Mesothelial cell of epicardium (in vitro differentiated cells): ENCODE data around the gene DCDC1. TPM values are rescaled to one million over a fixed set of nuclear protein-coding genes. Genes with fewer than 3 reads are reported as not detected.

Experiments
- DNase-seq, 2 experiments: peaks; one replicate each; pipeline ENCODE4 v3.0.0; 2021; ENCODE audit warnings: low spot score in 2 of 2; ENCODE audit not compliant: unreplicated experiment in 2 of 2
- H3K27ac Mint-ChIP-seq: 2 replicates; pipeline ENCODE4 v1.8.0; 2021; ENCODE audit warnings: mixed read lengths
- H3K27me3 Mint-ChIP-seq: 2 replicates; pipeline ENCODE4 v1.8.0; 2021; ENCODE audit warnings: low read depth, mixed read lengths
- H3K36me3 Mint-ChIP-seq: 2 replicates; pipeline ENCODE4 v1.8.0; 2021; ENCODE audit warnings: mixed read lengths
- H3K4me1 Mint-ChIP-seq: 2 replicates; pipeline ENCODE4 v1.8.0; 2021; ENCODE audit warnings: mixed read lengths
- H3K4me3 Mint-ChIP-seq: 2 replicates; pipeline ENCODE4 v1.8.0; 2021; ENCODE audit warnings: mild to moderate bottlenecking, moderate library complexity, mixed read lengths
- H3K9me3 Mint-ChIP-seq: 2 replicates; pipeline ENCODE4 v1.8.0; 2021; ENCODE audit warnings: mixed read lengths
- total RNA-seq: library from RNA; stranded (reverse); gene quantifications from 3 replicates; pipeline ENCODE4 v1.2.1, GENCODE V29; 2021
- TF ChIP-seq, protein P1 (sequence below): fragments of 200-600 bp; sonication (generic); IDR thresholded peaks from one replicate; pipeline ENCODE4 v1.5.0; 2021; ENCODE audit warnings: antibody characterized with exemption; ENCODE audit not compliant: unreplicated experiment

The DCDC1 gene
- total RNA-seq, 1 donor from 2014 or later, result 1.2 TPM

DNA sequence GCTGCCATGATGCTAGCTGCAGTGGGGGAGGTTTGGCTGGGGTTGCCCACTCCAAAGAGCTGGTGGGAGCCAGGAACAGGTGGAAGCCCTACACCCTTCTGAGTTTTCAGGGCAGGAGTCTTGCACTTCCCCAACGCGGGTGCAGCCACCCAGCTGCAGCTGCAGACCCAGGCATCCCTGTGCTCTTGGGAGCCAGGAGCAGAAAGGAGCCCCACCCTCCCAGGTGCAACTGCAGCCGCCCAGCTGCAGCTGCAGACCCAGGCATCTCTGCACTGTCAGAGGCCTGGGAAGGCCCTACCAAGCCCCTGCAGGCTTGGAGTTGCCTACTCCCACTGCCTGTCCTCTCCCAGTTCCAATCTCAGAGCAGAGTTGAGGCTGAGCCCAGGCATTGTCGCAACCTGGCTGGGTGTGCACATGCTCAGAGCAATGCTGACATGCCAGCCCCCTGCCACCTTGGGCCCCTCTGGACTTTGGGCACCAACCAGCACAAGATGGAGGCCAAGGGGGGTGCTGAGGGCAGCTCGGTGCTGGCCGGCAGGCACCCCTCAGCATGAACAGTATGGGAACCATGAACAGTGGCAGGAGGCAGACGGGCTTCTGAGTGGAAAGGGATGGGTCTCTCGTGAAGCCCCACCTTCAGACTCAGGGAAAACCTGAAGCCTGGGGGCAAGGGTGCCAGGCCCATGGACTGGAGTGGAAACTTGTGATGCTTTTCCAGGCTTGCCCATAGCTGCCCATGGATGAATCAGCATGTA is 195.4 kb downstream of the DCDC1 start:
- no peaks in the 10 kb centered on the region for H3K36me3 Mint-ChIP-seq

DNA sequence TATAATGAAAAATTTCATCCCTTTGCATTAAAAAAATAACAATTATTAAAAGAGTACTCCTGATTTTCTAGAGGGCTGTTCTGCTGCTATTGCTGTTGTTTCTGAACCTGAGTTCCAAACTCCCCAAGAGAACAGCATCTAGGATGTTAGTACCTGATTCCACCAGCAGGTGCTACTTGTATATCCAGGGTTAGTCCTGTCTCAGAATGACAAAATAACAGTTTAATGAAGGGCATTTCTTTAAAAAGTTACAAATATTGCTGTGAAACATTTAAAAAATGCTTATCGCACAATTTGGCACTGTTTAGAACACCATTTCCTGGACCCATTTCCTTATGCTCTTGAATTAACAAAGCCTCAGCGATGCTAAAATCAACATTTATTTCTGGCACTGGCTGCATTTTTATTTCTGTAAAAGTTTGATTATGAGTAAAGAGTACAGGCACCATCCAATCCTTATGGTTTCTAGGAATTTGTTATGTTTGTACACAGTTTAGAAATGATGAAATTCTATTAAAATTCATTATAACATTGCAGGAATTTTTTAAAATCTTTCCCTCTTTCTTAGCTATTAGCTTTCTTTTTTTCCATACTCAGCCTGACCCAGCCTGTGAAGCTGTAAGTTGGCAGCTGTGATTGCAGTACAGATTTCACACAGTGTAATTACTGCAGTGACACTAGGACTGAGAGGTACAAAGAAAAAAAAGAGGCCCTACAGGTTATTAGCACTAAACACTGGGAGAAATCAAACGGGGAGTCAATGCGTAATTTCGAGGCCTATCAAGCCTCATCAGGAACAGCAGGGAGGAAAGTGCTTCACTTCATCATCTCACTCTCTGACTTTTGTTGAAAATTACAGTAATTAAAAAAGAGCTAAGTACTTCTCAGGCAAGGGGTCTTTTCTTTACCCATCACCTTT is 208.8 kb downstream of the DCDC1 start:
- Mint-ChIP-seq H3K27me3 (peaks cover 2% of the 10 kb centered on the region), H3K4me3 (no peak overlapping the region), H3K36me3 (no peaks in the 10 kb centered on the region), H3K4me1 (peaks cover 3% of the 10 kb centered on the region), H3K9me3 (no peaks in the 10 kb centered on the region), H3K27ac (no peak overlapping the region)
- TF ChIP-seq, protein P1, sequence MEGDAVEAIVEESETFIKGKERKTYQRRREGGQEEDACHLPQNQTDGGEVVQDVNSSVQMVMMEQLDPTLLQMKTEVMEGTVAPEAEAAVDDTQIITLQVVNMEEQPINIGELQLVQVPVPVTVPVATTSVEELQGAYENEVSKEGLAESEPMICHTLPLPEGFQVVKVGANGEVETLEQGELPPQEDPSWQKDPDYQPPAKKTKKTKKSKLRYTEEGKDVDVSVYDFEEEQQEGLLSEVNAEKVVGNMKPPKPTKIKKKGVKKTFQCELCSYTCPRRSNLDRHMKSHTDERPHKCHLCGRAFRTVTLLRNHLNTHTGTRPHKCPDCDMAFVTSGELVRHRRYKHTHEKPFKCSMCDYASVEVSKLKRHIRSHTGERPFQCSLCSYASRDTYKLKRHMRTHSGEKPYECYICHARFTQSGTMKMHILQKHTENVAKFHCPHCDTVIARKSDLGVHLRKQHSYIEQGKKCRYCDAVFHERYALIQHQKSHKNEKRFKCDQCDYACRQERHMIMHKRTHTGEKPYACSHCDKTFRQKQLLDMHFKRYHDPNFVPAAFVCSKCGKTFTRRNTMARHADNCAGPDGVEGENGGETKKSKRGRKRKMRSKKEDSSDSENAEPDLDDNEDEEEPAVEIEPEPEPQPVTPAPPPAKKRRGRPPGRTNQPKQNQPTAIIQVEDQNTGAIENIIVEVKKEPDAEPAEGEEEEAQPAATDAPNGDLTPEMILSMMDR, result peak; percentile 71
- no peak for DNase-seq

More for the DNA sequence above, 195.4 kb downstream of the DCDC1 start:
- no peak for DNase-seq
- Mint-ChIP-seq H3K27me3 (peaks cover 2% of the 10 kb centered on the region), H3K4me3 (no peak overlapping the region), H3K9me3 (peaks cover 30% of the 10 kb centered on the region), H3K4me1 (no peaks in the 10 kb centered on the region), H3K27ac (no peak overlapping the region)
- TF ChIP-seq, protein P1, result no peak

DNA sequence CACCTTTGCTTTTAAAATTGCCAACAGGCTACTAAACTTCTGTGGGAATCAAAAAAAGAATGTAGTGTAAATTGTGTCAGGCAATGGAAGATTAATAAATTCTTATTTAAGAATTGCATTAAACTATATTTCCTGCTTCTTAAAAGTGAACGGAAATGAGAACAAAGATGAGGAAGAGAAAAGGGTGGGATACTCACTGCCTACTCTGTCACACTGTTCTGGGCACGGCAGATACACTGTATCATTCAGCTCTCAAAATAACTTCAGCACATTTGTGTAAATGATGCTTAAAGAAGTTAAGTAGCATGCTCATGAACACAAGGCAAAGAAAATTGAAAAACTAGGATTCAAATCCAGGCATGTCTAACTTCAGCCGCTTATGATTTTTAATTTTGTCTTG is 218.7 kb downstream of the DCDC1 start:
- no peaks in the 10 kb centered on the region for H3K27me3 Mint-ChIP-seq
- H3K4me3 Mint-ChIP-seq, result no peak overlapping the region
- H3K27ac Mint-ChIP-seq, result no peak overlapping the region
- TF ChIP-seq, protein P1, result no peak
- DNase-seq, result no peak
- H3K36me3 Mint-ChIP-seq, result no peaks in the 10 kb centered on the region
- H3K4me1 Mint-ChIP-seq, result no peaks in the 10 kb centered on the region
- peaks cover 5% of the 10 kb centered on the region for H3K9me3 Mint-ChIP-seq

DNA sequence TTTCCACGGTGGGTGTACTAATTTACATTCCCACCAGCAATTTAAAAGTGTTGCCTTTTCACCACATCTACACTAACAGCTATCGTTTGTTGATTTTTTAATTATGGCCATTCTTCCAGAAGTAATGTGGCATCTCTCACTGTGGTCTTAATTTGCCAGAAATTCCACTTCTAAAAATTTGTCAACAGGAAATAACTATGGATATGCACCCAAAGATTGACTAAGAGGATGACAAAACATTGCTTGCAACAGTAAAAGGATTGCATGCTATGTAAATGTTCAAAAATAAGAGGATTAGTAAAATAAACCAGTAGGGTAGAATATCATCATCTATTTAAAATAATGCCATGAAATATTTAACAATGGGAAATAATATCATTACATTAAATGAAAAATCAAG is 219.5 kb downstream of the DCDC1 start:
- H3K27ac Mint-ChIP-seq, result no peak overlapping the region
- H3K4me1 Mint-ChIP-seq, result no peaks in the 10 kb centered on the region
- H3K9me3 Mint-ChIP-seq, result peaks cover 5% of the 10 kb centered on the region
- no peaks in the 10 kb centered on the region for H3K36me3 Mint-ChIP-seq
- TF ChIP-seq, protein P1, result no peak
- no peak overlapping the region for H3K4me3 Mint-ChIP-seq
- no peak for DNase-seq
- H3K27me3 Mint-ChIP-seq, result no peaks in the 10 kb centered on the region

DNA sequence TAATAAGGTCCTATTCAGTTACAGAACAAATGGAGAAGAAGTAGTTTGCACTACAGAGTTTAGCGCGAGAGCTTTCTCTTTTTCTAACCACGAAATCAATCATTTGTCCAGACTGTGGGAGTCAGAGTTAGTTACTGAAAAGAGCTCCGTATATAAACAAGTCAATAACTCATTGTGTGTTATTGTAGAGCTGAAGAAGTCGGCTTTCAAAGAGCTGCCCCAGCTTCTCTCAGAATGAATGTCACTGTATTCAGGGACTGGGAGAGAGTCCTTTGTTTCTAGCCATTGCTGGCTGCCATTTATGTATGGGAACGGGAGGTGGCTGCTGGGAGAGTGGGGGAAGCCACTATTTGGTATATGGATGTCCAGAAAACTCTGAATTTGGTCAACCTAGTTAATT is 227.8 kb downstream of the DCDC1 start:
- Mint-ChIP-seq H3K27ac (peak overlapping the region; percentile 59), H3K4me1 (peaks cover 15% of the 10 kb centered on the region), H3K27me3 (peaks cover 4% of the 10 kb centered on the region), H3K4me3 (no peak overlapping the region), H3K36me3 (no peaks in the 10 kb centered on the region), H3K9me3 (no peaks in the 10 kb centered on the region)
- TF ChIP-seq, protein P1, result no peak
- DNase-seq, result no peak
